ENCODE data around the gene PFDN1. TPM values are rescaled to one million over a fixed set of nuclear protein-coding genes. Genes with fewer than 3 reads are reported as not detected.

PFDN1 gene
- polyA plus RNA-seq, 1 donor (not counting 4 experiments of a cell fraction or from before 2014, with no cell fraction given): 79.0 TPM

GRCh38 chr5:140293091-140293848 lies 9.6 kb downstream of the PFDN1 start:
- Histone ChIP-seq H3K36me3 (ENCODE audit: control insufficient read depth in 2 of 2, extremely low read depth in 1 of 2, insufficient read depth in 2 of 2, low read length in 2 of 2) (peaks cover 0 to 4% of the 10 kb centered on the region in 2 experiments), H3K9me1 (ENCODE audit: control insufficient read depth, extremely low read depth, insufficient read depth, low read length) (peaks cover 3% of the 10 kb centered on the region), H3K27me3 (ENCODE audit: control insufficient read depth, extremely low read depth, insufficient read depth, low read length) (no peaks in the 10 kb centered on the region), H4K20me1 (ENCODE audit: control insufficient read depth, extremely low read depth, insufficient read depth, low read length) (peaks cover 3% of the 10 kb centered on the region), H3K4me2 (ENCODE audit: control insufficient read depth, extremely low read depth, insufficient read depth, low read depth, low read length) (no peak overlapping the region), H3K4me1 (ENCODE audit: control insufficient read depth, extremely low read depth, insufficient read depth, low read length) (peaks cover 22% of the 10 kb centered on the region), H3K4me3 (ENCODE audit: control insufficient read depth in 2 of 3, extremely low read depth in 1 of 3, insufficient read depth in 2 of 3, low read depth in 1 of 3, low read length in 3 of 3) (no peak overlapping the region), H3K79me2 (ENCODE audit: control insufficient read depth, insufficient read depth, low read length) (peaks cover 82% of the 10 kb centered on the region), H3K27ac (ENCODE audit: control insufficient read depth, insufficient read depth, low read length) (no peak overlapping the region), H3K9me3 (ENCODE audit: control insufficient read depth, low read depth, low read length) (no peaks in the 10 kb centered on the region), H3K9ac (ENCODE audit: control insufficient read depth, extremely low read depth, insufficient read depth, low read length) (no peak overlapping the region), H2AFZ (ENCODE audit: control insufficient read depth, low read length) (no peak overlapping the region)
- FAIRE-seq (no peak), DNase-seq (ENCODE audit: low read depth, low spot score) (no peak)
- dilution Hi-C loops (cut with MboI; ENCODE audit: extremely low pct_ligation_motif_present, low sequenced_read_pairs): no loop called here
- TF ChIP-seq EZH2 (IDR thresholded peaks at IDR 0.05; ENCODE audit: low read length): no peak
- no peak for TF ChIP-seq CTCF (optimal IDR thresholded peaks at IDR 0.05 in 1 of 3, IDR thresholded peaks at IDR 0.05 in 1 of 3, conservative IDR thresholded peaks at IDR 0.05 in 1 of 3; ENCODE audit: extremely low read depth in 1 of 3, insufficient read depth in 2 of 3, low read length in 3 of 3)

DNA sequence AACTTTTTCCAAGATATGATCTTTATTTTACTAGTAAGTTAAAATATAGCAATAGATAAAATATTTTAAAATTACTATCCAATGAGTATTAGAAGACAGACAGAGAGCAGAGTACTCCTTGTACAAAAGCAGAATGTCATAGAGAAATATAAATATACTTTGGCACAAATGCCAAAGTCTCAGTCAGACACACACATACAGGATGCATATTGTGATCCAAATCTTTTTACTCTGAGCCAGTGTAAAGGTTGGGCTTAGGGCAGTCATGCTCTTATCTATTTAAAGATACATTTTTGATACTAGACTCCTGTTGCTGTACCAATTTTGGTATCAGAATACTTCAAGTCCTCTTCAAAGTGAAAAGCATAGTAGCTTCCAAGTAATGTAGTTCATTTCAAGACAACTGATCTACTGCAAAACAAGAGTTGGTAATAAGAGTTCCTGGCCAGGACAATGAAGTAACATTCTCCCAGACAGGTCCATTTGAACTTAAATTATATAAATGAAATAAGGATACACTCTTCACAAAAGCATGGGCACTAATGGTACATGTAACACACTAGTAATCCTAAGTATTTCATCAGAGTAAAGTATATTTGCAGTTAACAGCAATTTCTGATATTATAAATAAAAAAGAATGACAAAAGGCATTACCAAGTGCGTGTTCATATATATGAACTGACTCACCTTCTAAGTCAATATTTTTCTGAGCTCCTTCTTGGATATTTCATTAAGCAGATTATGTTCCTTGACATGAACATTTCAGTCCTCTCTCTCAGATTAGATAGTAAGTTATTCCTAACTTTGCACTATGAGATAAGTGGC lies 10.5 kb downstream of the PFDN1 start:
- no peak overlapping the region for H3K4me2 ChIP-seq (ENCODE audit: control insufficient read depth, extremely low read depth, insufficient read depth, low read depth, low read length)
- H3K27ac ChIP-seq (ENCODE audit: control insufficient read depth, insufficient read depth, low read length): no peak overlapping the region
- FAIRE-seq: no peak

More for the DNA sequence above, 10.5 kb downstream of the PFDN1 start:
- H2AFZ ChIP-seq (ENCODE audit: control insufficient read depth, low read length): no peak overlapping the region
- TF ChIP-seq EZH2 (IDR thresholded peaks at IDR 0.05; ENCODE audit: low read length) (no peak), CTCF (optimal IDR thresholded peaks at IDR 0.05 in 1 of 3, IDR thresholded peaks at IDR 0.05 in 1 of 3, conservative IDR thresholded peaks at IDR 0.05 in 1 of 3; ENCODE audit: extremely low read depth in 1 of 3, insufficient read depth in 2 of 3, low read length in 3 of 3) (no peak)
- peaks cover 3% of the 10 kb centered on the region for H4K20me1 ChIP-seq (ENCODE audit: control insufficient read depth, extremely low read depth, insufficient read depth, low read length)
- peaks cover 0 to 4% of the 10 kb centered on the region in 2 experiments for H3K36me3 ChIP-seq (ENCODE audit: control insufficient read depth in 2 of 2, extremely low read depth in 1 of 2, insufficient read depth in 2 of 2, low read length in 2 of 2)
- no peak overlapping the region for H3K9ac ChIP-seq (ENCODE audit: control insufficient read depth, extremely low read depth, insufficient read depth, low read length)
- H3K79me2 ChIP-seq (ENCODE audit: control insufficient read depth, insufficient read depth, low read length): peaks cover 87% of the 10 kb centered on the region
- H3K9me3 ChIP-seq (ENCODE audit: control insufficient read depth, low read depth, low read length): no peaks in the 10 kb centered on the region
- peaks cover 16% of the 10 kb centered on the region for H3K4me1 ChIP-seq (ENCODE audit: control insufficient read depth, extremely low read depth, insufficient read depth, low read length)
- DNase-seq (ENCODE audit: low read depth, low spot score): no peak
- peaks cover 3% of the 10 kb centered on the region for H3K9me1 ChIP-seq (ENCODE audit: control insufficient read depth, extremely low read depth, insufficient read depth, low read length)
- no peak overlapping the region for H3K4me3 ChIP-seq (ENCODE audit: control insufficient read depth in 2 of 3, extremely low read depth in 1 of 3, insufficient read depth in 2 of 3, low read depth in 1 of 3, low read length in 3 of 3)
- no peaks in the 10 kb centered on the region for H3K27me3 ChIP-seq (ENCODE audit: control insufficient read depth, extremely low read depth, insufficient read depth, low read length)
- dilution Hi-C loops (cut with MboI; ENCODE audit: extremely low pct_ligation_motif_present, low sequenced_read_pairs): no loop called here

Data from keratinocyte (primary cell).